HEK293 (cell line): ENCODE results near the gene LBHD1.

Source experiments
- HOXC10 ChIP-seq: sonication (generic); formaldehyde crosslinking; IDR thresholded peaks from 2 replicates; pipeline ENCODE4 v1.8.1; 2023; ENCODE audit warnings: mild to moderate bottlenecking, missing genetic modification reagents
- IKZF3 ChIP-seq: fragments of 450-650 bp; IDR thresholded peaks from 2 replicates; pipeline ENCODE4 v1.5.0; 2018; ENCODE audit warnings: missing biosample characterization, mild to moderate bottlenecking, missing genetic modification characterization, moderate library complexity
- KLF10 ChIP-seq: fragments of 450-650 bp; IDR thresholded peaks from 2 replicates; pipeline ENCODE4 v1.5.1; 2018; ENCODE audit warnings: missing biosample characterization, mild to moderate bottlenecking, missing genetic modification characterization
- OSR2 ChIP-seq: fragments of 450-650 bp; formaldehyde crosslinking; IDR thresholded peaks from 2 replicates; pipeline ENCODE4 v1.5.1; 2016; ENCODE audit warnings: missing biosample characterization, missing genetic modification characterization
- ZNF10 ChIP-seq: fragments of 450-650 bp; formaldehyde crosslinking; IDR thresholded peaks from 2 replicates; pipeline ENCODE4 v1.5.1; 2017; ENCODE audit warnings: missing biosample characterization, missing genetic modification characterization
- ZNF114 ChIP-seq: fragments of 450-650 bp; formaldehyde crosslinking; IDR thresholded peaks from 2 replicates; pipeline ENCODE4 v1.5.0; 2017; ENCODE audit warnings: missing biosample characterization, missing genetic modification characterization
- ZNF157 ChIP-seq: fragments of 450-650 bp; formaldehyde crosslinking; IDR thresholded peaks from 2 replicates; pipeline ENCODE4 v1.5.1; 2016; ENCODE audit warnings: missing biosample characterization, missing genetic modification characterization
- ZNF184 ChIP-seq: fragments of 450-650 bp; IDR thresholded peaks from 2 replicates; pipeline ENCODE4 v1.5.1; 2018; ENCODE audit warnings: missing biosample characterization, mild to moderate bottlenecking, missing genetic modification characterization
- ZNF19 ChIP-seq: fragments of 450-650 bp; formaldehyde crosslinking; IDR thresholded peaks from 2 replicates; pipeline ENCODE4; 2016; ENCODE audit warnings: missing biosample characterization, missing genetic modification characterization, low read depth
- ZNF24 ChIP-seq: fragments of 450-650 bp; formaldehyde crosslinking; IDR thresholded peaks from 2 replicates; pipeline ENCODE4 v1.5.1; 2016; ENCODE audit warnings: missing biosample characterization, missing genetic modification characterization
- ZNF302 ChIP-seq: fragments of 450-650 bp; formaldehyde crosslinking; IDR thresholded peaks from 2 replicates; pipeline ENCODE4 v1.5.1; 2016; ENCODE audit warnings: missing biosample characterization, missing genetic modification characterization, low read depth
- ZNF335 ChIP-seq: fragments of 450-650 bp; formaldehyde crosslinking; conservative IDR thresholded peaks from 2 replicates; pipeline ENCODE4 v1.5.1; 2016; ENCODE audit warnings: missing biosample characterization, missing genetic modification characterization
- ZNF404 ChIP-seq: fragments of 450-650 bp; formaldehyde crosslinking; IDR thresholded peaks from 2 replicates; pipeline ENCODE4 v1.5.1; 2017; ENCODE audit warnings: missing biosample characterization, missing genetic modification characterization
- ZNF473 ChIP-seq: fragments of 450-650 bp; formaldehyde crosslinking; IDR thresholded peaks from 2 replicates; pipeline ENCODE4 v1.5.1; 2017; ENCODE audit warnings: missing biosample characterization, missing genetic modification characterization
- ZNF558 ChIP-seq: fragments of 450-650 bp; formaldehyde crosslinking; IDR thresholded peaks from 2 replicates; pipeline ENCODE4 v1.5.1; 2016; ENCODE audit warnings: missing biosample characterization, missing genetic modification characterization
- ZNF561 ChIP-seq: fragments of 450-650 bp; IDR thresholded peaks from 2 replicates; pipeline ENCODE4 v1.5.1; 2018; ENCODE audit warnings: missing biosample characterization, missing genetic modification characterization, borderline replicate concordance
- ZNF596 ChIP-seq: fragments of 450-650 bp; IDR thresholded peaks from 2 replicates; pipeline ENCODE4 v1.5.0; 2018; ENCODE audit warnings: missing biosample characterization, mild to moderate bottlenecking, missing genetic modification characterization, moderate library complexity
- ZNF600 ChIP-seq: fragments of 450-650 bp; formaldehyde crosslinking; IDR thresholded peaks from 2 replicates; pipeline ENCODE4 v1.5.1; 2016; ENCODE audit warnings: missing biosample characterization, missing genetic modification characterization
- ZNF624 ChIP-seq: fragments of 450-650 bp; formaldehyde crosslinking; IDR thresholded peaks from 2 replicates; pipeline ENCODE4 v1.5.1; 2017; ENCODE audit warnings: missing biosample characterization, missing genetic modification characterization
- ZNF837 ChIP-seq: fragments of 450-650 bp; formaldehyde crosslinking; IDR thresholded peaks from 2 replicates; pipeline ENCODE4 v1.5.1; 2016; ENCODE audit warnings: missing biosample characterization, missing genetic modification characterization
- ZNF843 ChIP-seq: fragments of 450-650 bp; formaldehyde crosslinking; IDR thresholded peaks from 2 replicates; pipeline ENCODE4 v1.5.1; 2016; ENCODE audit warnings: missing biosample characterization, missing genetic modification characterization
- TF ChIP-seq, protein P1 (sequence below): fragments of 450-650 bp; formaldehyde crosslinking; IDR thresholded peaks from 2 replicates; pipeline ENCODE4 v1.5.1; 2016; ENCODE audit warnings: missing biosample characterization, missing genetic modification characterization
- TF ChIP-seq, protein P2 (sequence below): fragments of 450-650 bp; formaldehyde crosslinking; IDR thresholded peaks from 2 replicates; pipeline ENCODE4 v1.5.1; 2017; ENCODE audit warnings: missing biosample characterization, missing genetic modification characterization
- TF ChIP-seq, protein P3 (sequence below): fragments of 450-650 bp; formaldehyde crosslinking; IDR thresholded peaks from 2 replicates; pipeline ENCODE4 v1.5.1; 2016; ENCODE audit warnings: missing biosample characterization, missing genetic modification characterization
- TF ChIP-seq, protein P4 (sequence below): fragments of 450-650 bp; formaldehyde crosslinking; IDR thresholded peaks from 2 replicates; pipeline ENCODE4 v1.5.1; 2017; ENCODE audit warnings: missing biosample characterization, missing genetic modification characterization
- TF ChIP-seq, protein P5 (sequence below): fragments of 450-650 bp; formaldehyde crosslinking; conservative IDR thresholded peaks from 2 replicates; pipeline ENCODE4 v1.5.1; 2016; ENCODE audit warnings: low read depth, missing biosample characterization, missing genetic modification characterization
- TF ChIP-seq, protein P6 (sequence below): IDR thresholded peaks from 2 replicates; pipeline ENCODE4 v1.6.1; 2011; ENCODE audit warnings: mild to moderate bottlenecking, low read depth, low read length, borderline replicate concordance

LBHD1 gene

DNA sequence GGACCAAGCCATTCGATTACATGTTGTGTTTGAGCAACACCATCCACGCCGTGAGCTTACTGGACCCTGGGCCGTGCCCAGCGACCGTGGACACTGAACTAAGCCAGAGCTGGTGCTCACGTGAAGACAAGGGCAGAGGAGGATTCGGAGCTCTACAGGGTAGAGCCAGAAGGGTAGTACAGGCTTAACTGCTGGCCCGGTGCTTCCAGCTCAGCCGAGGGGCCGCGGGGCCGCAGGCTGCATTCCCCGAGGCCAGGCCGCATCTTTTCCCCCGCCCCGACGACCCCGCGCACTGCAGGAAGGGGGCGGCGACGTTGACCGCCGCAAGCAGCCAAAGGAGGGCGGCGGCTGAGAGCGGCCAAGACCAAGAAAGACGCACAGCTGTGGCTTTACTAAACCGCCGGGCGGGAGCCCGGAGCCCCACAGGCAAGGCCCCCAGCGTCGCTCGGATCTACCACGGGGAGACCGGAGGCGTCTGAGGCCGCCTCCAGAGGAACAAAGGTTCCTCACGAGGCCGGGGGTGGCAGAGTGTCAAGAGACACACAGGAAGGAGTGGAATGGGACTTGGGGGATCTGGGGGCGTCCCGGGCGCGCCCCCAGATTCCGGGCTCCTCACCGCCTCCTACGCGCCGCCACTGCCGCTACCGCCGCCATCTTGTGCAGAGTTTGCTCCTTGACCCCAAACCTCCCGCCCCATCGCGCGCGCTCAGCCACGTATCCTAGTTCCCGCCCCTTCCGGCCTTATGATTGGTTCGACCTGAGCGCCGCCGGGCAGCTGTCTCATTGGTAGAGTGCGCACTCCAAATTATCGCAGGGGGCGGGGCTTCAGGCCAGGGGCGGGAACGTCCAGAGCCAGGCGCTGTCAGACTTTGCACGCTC lies 25.9 kb downstream of the LBHD1 start, which contains the start of gene GANAB (continued):
- TF ChIP-seq ZNF335 (tag by site-specific recombination) (peak; percentile 80), ZNF19 (no peak), IKZF3 (tag by site-specific recombination) (no peak), ZNF558 (tag by site-specific recombination) (no peak), ZNF473 (tag by site-specific recombination) (no peak), ZNF837 (tag by site-specific recombination) (no peak), ZNF404 (no peak), ZNF157 (tag by site-specific recombination) (no peak), ZNF114 (tag by site-specific recombination) (no peak), ZNF561 (tag by site-specific recombination) (no peak), ZNF24 (tag by site-specific recombination) (no peak), ZNF10 (tag by site-specific recombination) (no peak), ZNF600 (tag by site-specific recombination) (no peak), ZNF596 (tag by site-specific recombination) (no peak), ZNF624 (tag by site-specific recombination) (no peak), OSR2 (tag by site-specific recombination) (no peak), ZNF302 (no peak), ZNF843 (tag by site-specific recombination) (0 out of 2 replicates have a peak, but pooled peaks have one; percentile 36), KLF10 (tag by site-specific recombination) (0 out of 2 replicates have a peak, but pooled peaks have one; percentile 14), ZNF184 (no peak), HOXC10 (no peak)
- TF ChIP-seq, protein P1, sequence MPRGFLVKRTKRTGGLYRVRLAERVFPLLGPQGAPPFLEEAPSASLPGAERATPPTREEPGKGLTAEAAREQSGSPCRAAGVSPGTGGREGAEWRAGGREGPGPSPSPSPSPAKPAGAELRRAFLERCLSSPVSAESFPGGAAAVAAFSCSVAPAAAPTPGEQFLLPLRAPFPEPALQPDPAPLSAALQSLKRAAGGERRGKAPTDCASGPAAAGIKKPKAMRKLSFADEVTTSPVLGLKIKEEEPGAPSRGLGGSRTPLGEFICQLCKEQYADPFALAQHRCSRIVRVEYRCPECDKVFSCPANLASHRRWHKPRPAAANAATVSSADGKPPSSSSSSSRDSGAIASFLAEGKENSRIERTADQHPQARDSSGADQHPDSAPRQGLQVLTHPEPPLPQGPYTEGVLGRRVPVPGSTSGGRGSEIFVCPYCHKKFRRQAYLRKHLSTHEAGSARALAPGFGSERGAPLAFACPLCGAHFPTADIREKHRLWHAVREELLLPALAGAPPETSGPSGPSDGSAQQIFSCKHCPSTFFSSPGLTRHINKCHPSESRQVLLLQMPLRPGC (tag by site-specific recombination) = peak; percentile 65; the same call in 1 of the 2 replicates
- TF ChIP-seq, protein P2, sequence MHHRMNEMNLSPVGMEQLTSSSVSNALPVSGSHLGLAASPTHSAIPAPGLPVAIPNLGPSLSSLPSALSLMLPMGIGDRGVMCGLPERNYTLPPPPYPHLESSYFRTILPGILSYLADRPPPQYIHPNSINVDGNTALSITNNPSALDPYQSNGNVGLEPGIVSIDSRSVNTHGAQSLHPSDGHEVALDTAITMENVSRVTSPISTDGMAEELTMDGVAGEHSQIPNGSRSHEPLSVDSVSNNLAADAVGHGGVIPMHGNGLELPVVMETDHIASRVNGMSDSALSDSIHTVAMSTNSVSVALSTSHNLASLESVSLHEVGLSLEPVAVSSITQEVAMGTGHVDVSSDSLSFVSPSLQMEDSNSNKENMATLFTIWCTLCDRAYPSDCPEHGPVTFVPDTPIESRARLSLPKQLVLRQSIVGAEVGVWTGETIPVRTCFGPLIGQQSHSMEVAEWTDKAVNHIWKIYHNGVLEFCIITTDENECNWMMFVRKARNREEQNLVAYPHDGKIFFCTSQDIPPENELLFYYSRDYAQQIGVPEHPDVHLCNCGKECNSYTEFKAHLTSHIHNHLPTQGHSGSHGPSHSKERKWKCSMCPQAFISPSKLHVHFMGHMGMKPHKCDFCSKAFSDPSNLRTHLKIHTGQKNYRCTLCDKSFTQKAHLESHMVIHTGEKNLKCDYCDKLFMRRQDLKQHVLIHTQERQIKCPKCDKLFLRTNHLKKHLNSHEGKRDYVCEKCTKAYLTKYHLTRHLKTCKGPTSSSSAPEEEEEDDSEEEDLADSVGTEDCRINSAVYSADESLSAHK = no peak
- TF ChIP-seq, protein P3, sequence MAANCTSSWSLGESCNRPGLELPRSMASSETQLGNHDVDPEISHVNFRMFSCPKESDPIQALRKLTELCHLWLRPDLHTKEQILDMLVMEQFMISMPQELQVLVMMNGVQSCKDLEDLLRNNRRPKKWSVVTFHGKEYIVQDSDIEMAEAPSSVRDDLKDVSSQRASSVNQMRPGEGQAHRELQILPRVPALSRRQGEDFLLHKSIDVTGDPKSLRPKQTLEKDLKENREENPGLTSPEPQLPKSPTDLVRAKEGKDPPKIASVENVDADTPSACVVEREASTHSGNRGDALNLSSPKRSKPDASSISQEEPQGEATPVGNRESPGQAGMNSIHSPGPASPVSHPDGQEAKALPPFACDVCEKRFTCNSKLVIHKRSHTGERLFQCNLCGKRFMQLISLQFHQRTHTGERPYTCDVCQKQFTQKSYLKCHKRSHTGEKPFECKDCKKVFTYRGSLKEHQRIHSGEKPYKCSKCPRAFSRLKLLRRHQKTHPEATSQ = no peak
- TF ChIP-seq, protein P4, sequence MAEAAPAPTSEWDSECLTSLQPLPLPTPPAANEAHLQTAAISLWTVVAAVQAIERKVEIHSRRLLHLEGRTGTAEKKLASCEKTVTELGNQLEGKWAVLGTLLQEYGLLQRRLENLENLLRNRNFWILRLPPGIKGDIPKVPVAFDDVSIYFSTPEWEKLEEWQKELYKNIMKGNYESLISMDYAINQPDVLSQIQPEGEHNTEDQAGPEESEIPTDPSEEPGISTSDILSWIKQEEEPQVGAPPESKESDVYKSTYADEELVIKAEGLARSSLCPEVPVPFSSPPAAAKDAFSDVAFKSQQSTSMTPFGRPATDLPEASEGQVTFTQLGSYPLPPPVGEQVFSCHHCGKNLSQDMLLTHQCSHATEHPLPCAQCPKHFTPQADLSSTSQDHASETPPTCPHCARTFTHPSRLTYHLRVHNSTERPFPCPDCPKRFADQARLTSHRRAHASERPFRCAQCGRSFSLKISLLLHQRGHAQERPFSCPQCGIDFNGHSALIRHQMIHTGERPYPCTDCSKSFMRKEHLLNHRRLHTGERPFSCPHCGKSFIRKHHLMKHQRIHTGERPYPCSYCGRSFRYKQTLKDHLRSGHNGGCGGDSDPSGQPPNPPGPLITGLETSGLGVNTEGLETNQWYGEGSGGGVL (tag by site-specific recombination) = no peak
- TF ChIP-seq, protein P5, sequence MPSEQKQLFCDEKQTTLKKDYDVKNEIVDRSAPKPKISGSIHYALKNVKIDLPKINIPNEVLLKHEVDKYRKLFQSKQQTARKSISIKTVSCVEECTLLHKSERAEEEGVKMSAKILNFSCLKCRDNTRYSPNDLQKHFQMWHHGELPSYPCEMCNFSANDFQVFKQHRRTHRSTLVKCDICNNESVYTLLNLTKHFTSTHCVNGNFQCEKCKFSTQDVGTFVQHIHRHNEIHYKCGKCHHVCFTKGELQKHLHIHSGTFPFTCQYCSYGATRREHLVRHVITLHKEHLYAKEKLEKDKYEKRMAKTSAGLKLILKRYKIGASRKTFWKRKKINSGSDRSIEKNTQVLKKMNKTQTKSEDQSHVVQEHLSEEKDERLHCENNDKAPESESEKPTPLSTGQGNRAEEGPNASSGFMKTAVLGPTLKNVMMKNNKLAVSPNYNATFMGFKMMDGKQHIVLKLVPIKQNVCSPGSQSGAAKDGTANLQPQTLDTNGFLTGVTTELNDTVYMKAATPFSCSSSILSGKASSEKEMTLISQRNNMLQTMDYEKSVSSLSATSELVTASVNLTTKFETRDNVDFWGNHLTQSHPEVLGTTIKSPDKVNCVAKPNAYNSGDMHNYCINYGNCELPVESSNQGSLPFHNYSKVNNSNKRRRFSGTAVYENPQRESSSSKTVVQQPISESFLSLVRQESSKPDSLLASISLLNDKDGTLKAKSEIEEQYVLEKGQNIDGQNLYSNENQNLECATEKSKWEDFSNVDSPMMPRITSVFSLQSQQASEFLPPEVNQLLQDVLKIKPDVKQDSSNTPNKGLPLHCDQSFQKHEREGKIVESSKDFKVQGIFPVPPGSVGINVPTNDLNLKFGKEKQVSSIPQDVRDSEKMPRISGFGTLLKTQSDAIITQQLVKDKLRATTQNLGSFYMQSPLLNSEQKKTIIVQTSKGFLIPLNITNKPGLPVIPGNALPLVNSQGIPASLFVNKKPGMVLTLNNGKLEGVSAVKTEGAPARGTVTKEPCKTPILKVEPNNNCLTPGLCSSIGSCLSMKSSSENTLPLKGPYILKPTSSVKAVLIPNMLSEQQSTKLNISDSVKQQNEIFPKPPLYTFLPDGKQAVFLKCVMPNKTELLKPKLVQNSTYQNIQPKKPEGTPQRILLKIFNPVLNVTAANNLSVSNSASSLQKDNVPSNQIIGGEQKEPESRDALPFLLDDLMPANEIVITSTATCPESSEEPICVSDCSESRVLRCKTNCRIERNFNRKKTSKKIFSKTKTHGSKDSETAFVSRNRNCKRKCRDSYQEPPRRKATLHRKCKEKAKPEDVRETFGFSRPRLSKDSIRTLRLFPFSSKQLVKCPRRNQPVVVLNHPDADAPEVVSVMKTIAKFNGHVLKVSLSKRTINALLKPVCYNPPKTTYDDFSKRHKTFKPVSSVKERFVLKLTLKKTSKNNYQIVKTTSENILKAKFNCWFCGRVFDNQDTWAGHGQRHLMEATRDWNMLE (tag by site-specific recombination) = no peak
- TF ChIP-seq, protein P6, sequence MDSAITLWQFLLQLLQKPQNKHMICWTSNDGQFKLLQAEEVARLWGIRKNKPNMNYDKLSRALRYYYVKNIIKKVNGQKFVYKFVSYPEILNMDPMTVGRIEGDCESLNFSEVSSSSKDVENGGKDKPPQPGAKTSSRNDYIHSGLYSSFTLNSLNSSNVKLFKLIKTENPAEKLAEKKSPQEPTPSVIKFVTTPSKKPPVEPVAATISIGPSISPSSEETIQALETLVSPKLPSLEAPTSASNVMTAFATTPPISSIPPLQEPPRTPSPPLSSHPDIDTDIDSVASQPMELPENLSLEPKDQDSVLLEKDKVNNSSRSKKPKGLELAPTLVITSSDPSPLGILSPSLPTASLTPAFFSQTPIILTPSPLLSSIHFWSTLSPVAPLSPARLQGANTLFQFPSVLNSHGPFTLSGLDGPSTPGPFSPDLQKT = no peak
